SU-DHL-6 (cell line): ENCODE results near the gene ERRFI1.

Experiments
- EZH2phosphoT487 ChIP-seq: fragments of 200-600 bp; sonication (generic), shearing (Covaris generic); conservative IDR thresholded peaks from 2 replicates; pipeline ENCODE4 v1.6.1; 2018; ENCODE audit warnings: mild to moderate bottlenecking, antibody characterized with exemption, low read length, moderate library complexity, mixed read lengths
- TF ChIP-seq, protein P1 (sequence below): fragments of 200-600 bp; sonication (generic); IDR thresholded peaks from one replicate; pipeline ENCODE4 v1.5.1; 2017; ENCODE audit warnings: antibody characterized with exemption, mild to moderate bottlenecking, low read length, moderate library complexity; ENCODE audit not compliant: insufficient read depth, poor library complexity, severe bottlenecking

DNA sequence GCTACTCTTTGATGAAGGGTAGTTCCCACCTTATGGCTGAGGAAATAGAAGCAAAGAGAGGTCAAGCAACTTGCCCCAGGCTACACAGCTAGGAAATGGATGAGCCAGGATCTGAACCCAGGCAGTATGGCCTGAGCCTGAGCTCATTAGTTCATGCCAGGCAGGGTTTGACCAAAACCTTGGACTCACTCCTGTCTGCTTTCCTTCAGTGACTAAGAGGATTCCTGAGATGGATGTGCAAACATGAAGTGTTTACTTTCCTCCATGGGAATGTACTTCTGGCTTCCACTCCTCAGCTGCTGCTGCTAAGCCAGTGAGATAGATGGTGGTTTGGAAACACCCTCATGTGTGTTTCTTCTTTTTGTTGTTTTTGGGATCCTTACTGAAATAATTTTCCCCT is 35.1 kb upstream of the ERRFI1 start:
- TF ChIP-seq, protein P1, sequence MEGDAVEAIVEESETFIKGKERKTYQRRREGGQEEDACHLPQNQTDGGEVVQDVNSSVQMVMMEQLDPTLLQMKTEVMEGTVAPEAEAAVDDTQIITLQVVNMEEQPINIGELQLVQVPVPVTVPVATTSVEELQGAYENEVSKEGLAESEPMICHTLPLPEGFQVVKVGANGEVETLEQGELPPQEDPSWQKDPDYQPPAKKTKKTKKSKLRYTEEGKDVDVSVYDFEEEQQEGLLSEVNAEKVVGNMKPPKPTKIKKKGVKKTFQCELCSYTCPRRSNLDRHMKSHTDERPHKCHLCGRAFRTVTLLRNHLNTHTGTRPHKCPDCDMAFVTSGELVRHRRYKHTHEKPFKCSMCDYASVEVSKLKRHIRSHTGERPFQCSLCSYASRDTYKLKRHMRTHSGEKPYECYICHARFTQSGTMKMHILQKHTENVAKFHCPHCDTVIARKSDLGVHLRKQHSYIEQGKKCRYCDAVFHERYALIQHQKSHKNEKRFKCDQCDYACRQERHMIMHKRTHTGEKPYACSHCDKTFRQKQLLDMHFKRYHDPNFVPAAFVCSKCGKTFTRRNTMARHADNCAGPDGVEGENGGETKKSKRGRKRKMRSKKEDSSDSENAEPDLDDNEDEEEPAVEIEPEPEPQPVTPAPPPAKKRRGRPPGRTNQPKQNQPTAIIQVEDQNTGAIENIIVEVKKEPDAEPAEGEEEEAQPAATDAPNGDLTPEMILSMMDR = no peak
- no peak for TF ChIP-seq EZH2phosphoT487
